ENCODE results near the gene EMILIN2. TPM values are rescaled to one million over a fixed set of nuclear protein-coding genes. Genes with fewer than 3 reads are reported as not detected.

Gene EMILIN2
- total and polyA plus RNA-seq, 2 donors (not counting 1 experiment from before 2014, with no cell fraction given) = 2.5 to 48.2 TPM

DNA sequence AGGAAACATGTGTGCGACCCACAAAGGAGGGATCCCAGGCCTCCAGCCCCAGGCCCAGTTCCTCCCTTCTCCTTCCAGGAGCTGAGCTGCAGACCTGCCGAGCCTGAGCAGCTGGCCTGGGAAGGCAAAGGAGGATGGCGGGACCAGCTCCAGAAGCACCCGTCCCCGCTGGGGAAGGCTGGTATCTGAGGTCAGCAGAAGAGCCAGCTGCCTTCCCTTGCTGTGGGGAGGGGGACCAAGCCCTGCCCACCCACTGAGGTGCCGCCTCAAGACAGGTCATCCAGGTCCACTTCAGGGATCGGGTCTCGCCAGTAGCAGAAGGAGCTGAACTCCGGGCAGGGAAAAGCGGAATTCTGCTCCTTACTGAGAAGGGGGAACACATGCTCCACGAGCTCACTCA, 73.2 kb downstream of the EMILIN2 start:
- no peak overlapping the region for H3K27ac ChIP-seq (ENCODE audit: low read length in 2 of 2)
- no peak for DNase-seq
- no peaks in the 10 kb centered on the region for H3K27me3 Mint-ChIP-seq
- H2AFZ ChIP-seq (ENCODE audit: insufficient read depth, low read depth, low read length, poor library complexity, severe bottlenecking) = no peak overlapping the region
- CTCF ChIA-PET = interaction anchor here (0.8 kb wide), 1 partner anchor 746 kb away, joined by 3 read pairs; no protein-coding TSS in a partner anchor
- intact Hi-C loops (cut with micrococcal nuclease) = no loop called here
- 93% methylated on average over 10 of the region's 11 CpGs for WGBS (ENCODE audit: insufficient coverage)
- no peak overlapping the region for H3K4me2 ChIP-seq (replicated peaks; ENCODE audit: low read depth, low read length, poor library complexity, severe bottlenecking)
- H3K4me3 ChIP-seq (ENCODE audit: control extremely low read depth in 1 of 5, extremely low read depth in 1 of 5, insufficient read depth in 1 of 5, low read depth in 2 of 5, low read length in 4 of 5) = no peak overlapping the region
- no peak overlapping the region for H3K9ac ChIP-seq (ENCODE audit: low read length)
- H3K9me3 ChIP-seq (ENCODE audit: control extremely low read depth in 1 of 3, control insufficient read depth in 2 of 3, insufficient read depth in 1 of 3, low read length in 2 of 3) = no peaks in the 10 kb centered on the region
- H4K20me1 ChIP-seq (ENCODE audit: control insufficient read depth, insufficient read depth, low read length, poor library complexity, severe bottlenecking) = no peaks in the 10 kb centered on the region
- no peak for ATAC-seq (ENCODE audit: low read depth)
- H3K4me1 ChIP-seq (ENCODE audit: control insufficient read depth in 2 of 2, insufficient read depth in 2 of 2, low read length in 2 of 2) = peaks cover 21 to 26% of the 10 kb centered on the region in 2 donors
- no peaks in the 10 kb centered on the region for H3K79me2 ChIP-seq (ENCODE audit: control insufficient read depth, insufficient read depth, low read length)
- no peaks in the 10 kb centered on the region for H3K27me3 ChIP-seq (replicated peaks in 1 of 4; ENCODE audit: control extremely low read depth in 1 of 4, control insufficient read depth in 3 of 4, insufficient read depth in 4 of 4, low read length in 3 of 4)
- TF ChIP-seq, protein P1, sequence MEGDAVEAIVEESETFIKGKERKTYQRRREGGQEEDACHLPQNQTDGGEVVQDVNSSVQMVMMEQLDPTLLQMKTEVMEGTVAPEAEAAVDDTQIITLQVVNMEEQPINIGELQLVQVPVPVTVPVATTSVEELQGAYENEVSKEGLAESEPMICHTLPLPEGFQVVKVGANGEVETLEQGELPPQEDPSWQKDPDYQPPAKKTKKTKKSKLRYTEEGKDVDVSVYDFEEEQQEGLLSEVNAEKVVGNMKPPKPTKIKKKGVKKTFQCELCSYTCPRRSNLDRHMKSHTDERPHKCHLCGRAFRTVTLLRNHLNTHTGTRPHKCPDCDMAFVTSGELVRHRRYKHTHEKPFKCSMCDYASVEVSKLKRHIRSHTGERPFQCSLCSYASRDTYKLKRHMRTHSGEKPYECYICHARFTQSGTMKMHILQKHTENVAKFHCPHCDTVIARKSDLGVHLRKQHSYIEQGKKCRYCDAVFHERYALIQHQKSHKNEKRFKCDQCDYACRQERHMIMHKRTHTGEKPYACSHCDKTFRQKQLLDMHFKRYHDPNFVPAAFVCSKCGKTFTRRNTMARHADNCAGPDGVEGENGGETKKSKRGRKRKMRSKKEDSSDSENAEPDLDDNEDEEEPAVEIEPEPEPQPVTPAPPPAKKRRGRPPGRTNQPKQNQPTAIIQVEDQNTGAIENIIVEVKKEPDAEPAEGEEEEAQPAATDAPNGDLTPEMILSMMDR (IDR thresholded peaks at IDR 0.05) = no peak
- no peak for TF ChIP-seq EZH2 (IDR thresholded peaks at IDR 0.05; ENCODE audit: borderline replicate concordance, insufficient read depth, low read depth, low read length, poor library complexity, severe bottlenecking)
- peak overlapping the region; percentile 32 for H3K27ac Mint-ChIP-seq
- H3K4me1 Mint-ChIP-seq = peaks cover 28% of the 10 kb centered on the region
- no peaks in the 10 kb centered on the region for H3K9me3 Mint-ChIP-seq (ENCODE audit: insufficient read depth)
- no peak overlapping the region for H3K4me3 Mint-ChIP-seq
- POLR2A ChIA-PET = no interaction called here
- peaks cover 0 to 59% of the 10 kb centered on the region in 2 experiments for H3K36me3 ChIP-seq (replicated peaks in 1 of 2; ENCODE audit: control extremely low read depth in 1 of 2, control insufficient read depth in 1 of 2, extremely low read depth in 1 of 2, insufficient read depth in 2 of 2, low read length in 1 of 2)

DNA sequence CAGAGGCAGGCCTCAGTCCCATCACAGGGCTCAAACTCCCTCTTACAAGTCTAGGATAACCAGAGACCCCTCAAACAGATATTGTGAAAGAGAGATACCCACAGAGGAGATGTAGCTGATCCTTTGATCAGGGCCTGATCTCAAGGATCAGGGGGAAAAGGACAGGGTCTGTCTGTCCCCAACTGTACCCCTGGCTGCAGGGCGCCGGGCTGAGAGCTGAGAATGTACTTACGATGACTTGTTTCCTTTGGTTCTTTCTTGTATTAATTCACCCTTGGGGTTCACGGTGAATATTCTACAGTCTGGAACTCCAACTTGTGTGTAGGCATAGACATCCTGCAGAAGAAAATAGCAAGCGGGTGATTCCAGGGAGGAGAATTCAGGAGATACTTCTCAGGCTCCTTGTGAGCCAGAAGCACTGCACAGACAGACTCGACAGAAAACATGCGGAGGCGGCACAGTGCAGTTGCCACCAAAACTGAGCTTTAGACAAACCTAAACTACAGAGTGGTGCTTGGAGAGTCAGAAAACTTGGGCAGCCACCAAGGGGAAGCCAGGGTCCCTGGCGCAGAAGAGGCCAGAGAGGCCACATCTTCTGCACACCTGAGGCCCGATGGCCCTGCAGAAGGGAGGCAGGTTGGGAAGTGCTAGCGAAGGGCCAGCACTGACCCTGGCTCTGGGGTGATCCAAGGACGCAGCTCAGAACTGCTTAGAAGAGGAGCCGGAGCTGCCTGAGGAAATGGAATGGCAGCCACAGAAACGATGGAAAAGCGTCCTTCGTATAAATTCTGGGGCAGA, 73.9 kb downstream of the EMILIN2 start:
- peaks cover 1 to 64% of the 10 kb centered on the region in 2 experiments for H3K36me3 ChIP-seq (replicated peaks in 1 of 2; ENCODE audit: control extremely low read depth in 1 of 2, control insufficient read depth in 1 of 2, extremely low read depth in 1 of 2, insufficient read depth in 2 of 2, low read length in 1 of 2)
- Mint-ChIP-seq H3K4me1 (peaks cover 28% of the 10 kb centered on the region), H3K4me3 (no peak overlapping the region), H3K27me3 (no peaks in the 10 kb centered on the region), H3K27ac (peak overlapping the region; percentile 32), H3K9me3 (ENCODE audit: insufficient read depth) (no peaks in the 10 kb centered on the region)
- no peak overlapping the region for H3K4me3 ChIP-seq (ENCODE audit: control extremely low read depth in 1 of 5, extremely low read depth in 1 of 5, insufficient read depth in 1 of 5, low read depth in 2 of 5, low read length in 4 of 5)
- 97% methylated on average over 15 of the region's 16 CpGs for WGBS (ENCODE audit: insufficient coverage)
- H3K9me3 ChIP-seq (ENCODE audit: control extremely low read depth in 1 of 3, control insufficient read depth in 2 of 3, insufficient read depth in 1 of 3, low read length in 2 of 3) = no peaks in the 10 kb centered on the region
- no peak overlapping the region for H3K27ac ChIP-seq (ENCODE audit: low read length in 2 of 2)
- TF ChIP-seq EZH2 (IDR thresholded peaks at IDR 0.05; ENCODE audit: borderline replicate concordance, insufficient read depth, low read depth, low read length, poor library complexity, severe bottlenecking) = no peak
- TF ChIP-seq, protein P1 (IDR thresholded peaks at IDR 0.05) = no peak
- POLR2A ChIA-PET = no interaction called here
- H3K4me2 ChIP-seq (replicated peaks; ENCODE audit: low read depth, low read length, poor library complexity, severe bottlenecking) = no peak overlapping the region
- H3K9ac ChIP-seq (ENCODE audit: low read length) = no peak overlapping the region
- H3K27me3 ChIP-seq (replicated peaks in 1 of 4; ENCODE audit: control extremely low read depth in 1 of 4, control insufficient read depth in 3 of 4, insufficient read depth in 4 of 4, low read length in 3 of 4) = no peaks in the 10 kb centered on the region
- DNase-seq = no peak
- CTCF ChIA-PET = interaction anchor here (0.8 kb wide), 1 partner anchor 746 kb away, joined by 3 read pairs; no protein-coding TSS in a partner anchor
- no peak for ATAC-seq (ENCODE audit: low read depth)
- H3K79me2 ChIP-seq (ENCODE audit: control insufficient read depth, insufficient read depth, low read length) = no peaks in the 10 kb centered on the region
- intact Hi-C loops (cut with micrococcal nuclease) = no loop called here
- H2AFZ ChIP-seq (ENCODE audit: insufficient read depth, low read depth, low read length, poor library complexity, severe bottlenecking) = no peak overlapping the region
- H4K20me1 ChIP-seq (ENCODE audit: control insufficient read depth, insufficient read depth, low read length, poor library complexity, severe bottlenecking) = no peaks in the 10 kb centered on the region
- H3K4me1 ChIP-seq (ENCODE audit: control insufficient read depth in 2 of 2, insufficient read depth in 2 of 2, low read length in 2 of 2) = peaks cover 21 to 26% of the 10 kb centered on the region in 2 donors
